NCI-H748 treated with DMSO at 0.1 percent for 48 hours (cell line): ENCODE data around the gene PNPLA5.

Experiments
- DNase-seq: peaks from one replicate; lab custom pipeline; 2025; lab: John Stamatoyannopoulos, UW

The PNPLA5 gene

DNA sequence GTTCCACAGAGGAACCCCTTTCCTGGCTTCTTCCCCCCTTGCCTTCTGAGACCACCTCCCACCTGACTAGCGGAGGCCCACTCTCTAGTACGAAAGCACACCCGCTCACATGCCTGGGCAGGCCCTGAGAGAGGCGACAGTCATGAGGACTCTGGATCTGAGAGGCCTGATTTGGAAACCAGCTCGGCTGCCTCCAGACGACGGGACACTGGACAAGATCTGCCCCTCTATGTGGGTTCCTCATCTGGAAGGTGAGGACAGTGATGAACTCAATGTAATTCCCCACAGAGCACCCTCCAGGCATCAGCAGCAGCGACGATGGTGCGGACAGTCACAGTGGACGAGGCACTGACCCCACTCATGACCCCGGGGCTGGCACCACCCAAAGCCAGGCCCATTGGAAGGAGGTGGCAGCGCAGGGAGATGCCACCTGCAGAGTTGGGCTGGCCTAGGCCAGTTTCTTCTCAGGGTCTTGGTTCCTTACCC lies 37.0 kb downstream of the PNPLA5 start:
- DNase-seq: no peak

GRCh38 chr22:43854121-43854785 lies 37.6 kb downstream of the PNPLA5 start:
- no peak for DNase-seq

- DNase-seq: no peak
Measured at GRCh38 chr22:43853328-43853931, 38.4 kb downstream of the PNPLA5 start.

- DNase-seq: no peak
Measured at GRCh38 chr22:43852573-43853327, 39.1 kb downstream of the PNPLA5 start.

DNA sequence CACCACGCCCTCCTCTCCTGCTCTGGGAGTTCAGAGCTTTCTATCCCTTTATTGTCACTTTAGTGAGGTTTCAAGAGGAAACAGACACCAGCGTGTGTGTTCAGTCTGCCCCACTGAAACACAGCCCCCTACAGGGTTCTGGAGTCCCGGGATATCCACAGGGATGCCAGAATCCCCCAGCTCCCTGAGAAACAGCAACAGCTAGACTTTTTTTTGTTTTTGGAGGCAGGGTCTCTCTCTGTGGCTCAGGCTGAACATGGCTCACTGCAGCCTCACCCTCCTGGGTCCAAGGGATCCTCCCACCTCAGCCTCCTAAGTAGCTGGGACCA lies 39.9 kb downstream of the PNPLA5 start:
- DNase-seq: no peak

DNA sequence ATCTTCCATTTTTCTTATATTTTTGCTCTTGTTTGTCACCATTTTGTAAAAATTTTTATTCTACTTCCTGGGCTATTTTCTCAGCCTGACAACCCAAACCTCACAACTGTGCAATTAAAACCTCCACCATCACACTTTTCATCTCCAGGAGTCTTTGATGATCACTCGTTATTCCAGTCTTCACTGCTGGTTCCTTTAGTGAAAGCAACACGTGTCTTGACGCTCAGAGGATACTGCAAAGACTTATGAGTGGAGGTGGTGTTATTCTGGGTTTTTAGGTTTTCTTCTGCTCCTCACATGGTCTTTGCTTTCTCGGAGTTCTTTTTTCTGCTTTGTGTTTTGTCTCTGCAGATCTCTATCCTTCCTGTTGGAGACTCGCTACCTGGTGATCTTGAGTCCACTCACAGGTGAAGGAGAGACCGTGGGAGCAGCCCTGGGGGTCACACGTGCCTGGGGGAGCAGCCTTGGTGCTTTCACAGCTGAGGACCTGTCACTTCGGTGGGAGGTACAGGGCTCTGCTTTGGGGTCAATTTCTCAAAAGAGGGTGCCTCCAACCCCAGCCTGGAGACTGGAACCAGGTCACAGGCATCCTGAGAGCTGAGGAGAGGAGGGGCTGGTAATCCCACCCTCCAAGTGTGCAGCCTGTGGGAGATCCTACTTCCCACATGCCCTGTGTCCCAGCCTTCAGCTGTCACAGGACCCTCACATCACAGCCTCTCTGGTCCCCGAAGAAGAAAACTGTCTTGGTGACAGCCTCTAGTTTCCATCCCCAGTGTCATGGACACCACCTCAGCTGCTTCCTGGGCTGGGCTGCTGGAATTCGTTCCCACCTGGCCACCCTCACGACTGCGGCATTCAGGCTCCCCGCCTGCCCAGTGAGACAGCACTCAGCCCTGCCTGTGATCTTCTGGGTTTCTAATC lies 40.5 kb downstream of the PNPLA5 start:
- DNase-seq: no peak

DNA sequence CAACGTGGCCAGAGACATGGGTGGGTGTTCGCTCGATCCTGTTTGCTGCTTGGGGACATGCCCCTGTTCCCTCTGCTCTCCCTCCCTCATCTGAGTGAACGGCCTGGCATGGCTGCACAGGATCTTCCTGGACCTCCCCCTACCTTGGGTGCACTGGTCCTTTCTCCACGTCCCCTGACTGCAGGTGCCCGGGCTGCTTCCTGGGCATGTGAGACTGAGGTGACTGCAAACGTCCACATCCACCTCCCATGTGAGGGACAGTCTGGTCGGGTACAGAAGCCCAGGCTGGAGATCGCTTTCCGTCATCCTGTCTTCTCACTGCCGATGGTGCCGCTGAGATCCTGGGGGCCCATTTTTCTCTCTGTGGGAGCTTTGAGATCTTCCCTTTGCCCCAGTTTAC lies 41.3 kb downstream of the PNPLA5 start:
- no peak for DNase-seq

GRCh38 chr22:43849731-43850130 lies 42.1 kb downstream of the PNPLA5 start:
- DNase-seq: no peak

GRCh38 chr22:43848366-43849171 lies 43.2 kb downstream of the PNPLA5 start:
- no peak for DNase-seq

DNA sequence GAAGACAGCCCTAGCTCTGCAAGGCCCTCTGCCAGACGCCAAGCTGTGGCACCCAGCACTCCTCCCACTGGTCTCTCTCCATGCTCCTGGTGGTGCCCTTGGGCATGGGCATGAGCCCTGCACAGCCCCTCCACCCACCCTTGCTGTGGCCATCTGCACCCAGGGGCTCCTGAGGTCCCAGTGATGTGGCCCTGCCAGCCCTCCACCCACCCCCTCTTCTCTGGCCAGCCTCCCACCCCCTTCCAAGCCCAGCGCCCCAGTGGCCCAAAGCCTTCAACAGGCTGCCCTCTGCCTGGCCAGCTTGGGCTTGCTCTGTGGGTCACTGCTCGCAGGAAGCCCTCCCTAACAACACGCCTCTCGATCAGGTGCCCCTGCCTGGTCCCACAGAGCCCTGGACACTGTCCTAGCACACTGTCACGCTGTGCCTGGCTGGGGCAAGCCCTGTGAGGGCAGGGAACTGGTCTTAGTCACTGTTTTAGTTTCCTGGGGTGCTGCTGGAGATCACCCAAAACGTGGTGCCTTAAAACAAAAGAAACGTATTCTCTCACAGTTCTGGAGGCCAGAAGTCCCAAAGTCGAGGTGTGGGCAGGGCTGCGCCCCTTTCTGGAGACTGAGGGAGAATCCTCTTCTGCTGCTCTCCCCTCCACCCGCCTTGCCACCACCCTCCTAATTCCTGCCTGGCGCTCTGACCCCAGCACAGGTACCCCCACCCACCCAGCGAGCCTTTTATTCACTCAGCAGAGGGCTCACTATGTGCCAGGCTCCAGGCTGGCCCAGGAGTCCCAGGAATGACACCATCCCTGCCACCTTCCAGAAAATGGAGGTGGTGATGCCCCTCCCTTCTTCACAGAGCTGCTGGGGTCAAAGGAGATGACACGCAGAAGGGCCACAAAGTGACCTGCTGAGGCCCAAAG lies 44.2 kb downstream of the PNPLA5 start:
- DNase-seq: no peak

- DNase-seq: no peak
Measured at GRCh38 chr22:43846966-43847365, 44.8 kb downstream of the PNPLA5 start.

DNA sequence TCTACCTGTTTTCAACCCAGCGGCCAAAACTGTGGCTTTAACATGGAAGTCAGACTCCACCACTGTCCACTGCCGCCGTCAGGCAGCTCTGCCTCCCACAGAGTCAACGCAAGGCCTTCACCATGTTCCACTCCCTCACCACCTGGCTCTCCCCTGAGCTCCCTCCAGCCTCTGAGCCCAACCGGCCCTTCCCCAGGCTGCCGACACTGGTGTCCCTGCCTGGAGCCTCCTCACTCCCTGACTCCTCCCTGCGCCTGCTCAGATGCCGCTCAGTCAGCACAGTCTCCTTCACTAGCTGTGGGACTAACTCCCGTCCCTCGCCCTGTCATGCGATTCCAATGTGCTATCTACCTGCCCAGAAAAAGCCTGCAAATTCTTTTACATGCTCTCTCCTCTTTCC lies 45.8 kb downstream of the PNPLA5 start:
- no peak for DNase-seq

DNA sequence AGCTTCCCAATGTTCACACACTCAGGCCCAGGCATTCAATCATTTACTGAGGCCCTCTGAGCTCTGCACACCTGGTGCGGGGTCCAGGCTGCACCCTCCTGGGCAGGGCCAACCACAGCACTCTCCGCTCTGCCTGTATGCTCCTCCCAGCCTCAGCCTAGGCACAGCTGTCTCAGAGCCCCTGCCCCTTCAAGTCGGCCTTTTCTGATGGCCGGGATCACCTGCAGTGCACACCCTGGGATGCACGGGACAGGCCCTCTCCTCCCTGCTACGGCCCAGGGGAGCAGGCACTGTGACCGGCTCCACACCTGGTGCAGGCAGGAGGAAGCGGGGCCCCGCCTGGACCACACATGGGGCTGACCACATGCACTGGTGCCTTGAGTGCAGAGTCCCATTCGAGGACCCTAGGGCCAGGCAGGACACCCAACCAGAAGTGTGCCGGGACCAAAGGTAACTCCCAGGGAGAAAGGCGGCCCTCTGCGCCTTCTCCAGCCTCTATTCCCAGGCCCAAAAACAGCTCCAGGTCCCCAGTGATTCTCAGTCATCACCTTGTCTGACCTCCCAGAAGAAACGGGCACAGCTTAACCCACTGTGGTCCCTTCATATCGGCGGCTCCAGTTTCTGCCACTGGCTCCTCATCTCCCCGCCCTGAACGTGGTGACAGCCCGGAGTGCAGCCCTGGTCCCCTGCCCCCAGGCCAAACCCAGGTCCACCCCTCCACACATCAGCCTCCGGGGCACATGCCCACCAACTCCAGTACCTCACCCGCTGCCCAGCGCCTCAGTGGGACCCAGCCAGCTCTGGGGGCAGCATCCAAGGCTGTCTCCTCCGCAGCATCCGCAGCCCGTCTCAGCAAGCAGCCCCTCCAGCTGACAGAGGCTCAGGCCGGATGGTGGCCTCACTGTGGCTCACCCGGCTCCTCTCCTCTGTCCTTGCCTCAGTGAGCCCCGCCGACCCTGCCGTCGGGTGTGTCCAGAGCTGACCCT lies 47.0 kb downstream of the PNPLA5 start:
- no peak for DNase-seq

DNA sequence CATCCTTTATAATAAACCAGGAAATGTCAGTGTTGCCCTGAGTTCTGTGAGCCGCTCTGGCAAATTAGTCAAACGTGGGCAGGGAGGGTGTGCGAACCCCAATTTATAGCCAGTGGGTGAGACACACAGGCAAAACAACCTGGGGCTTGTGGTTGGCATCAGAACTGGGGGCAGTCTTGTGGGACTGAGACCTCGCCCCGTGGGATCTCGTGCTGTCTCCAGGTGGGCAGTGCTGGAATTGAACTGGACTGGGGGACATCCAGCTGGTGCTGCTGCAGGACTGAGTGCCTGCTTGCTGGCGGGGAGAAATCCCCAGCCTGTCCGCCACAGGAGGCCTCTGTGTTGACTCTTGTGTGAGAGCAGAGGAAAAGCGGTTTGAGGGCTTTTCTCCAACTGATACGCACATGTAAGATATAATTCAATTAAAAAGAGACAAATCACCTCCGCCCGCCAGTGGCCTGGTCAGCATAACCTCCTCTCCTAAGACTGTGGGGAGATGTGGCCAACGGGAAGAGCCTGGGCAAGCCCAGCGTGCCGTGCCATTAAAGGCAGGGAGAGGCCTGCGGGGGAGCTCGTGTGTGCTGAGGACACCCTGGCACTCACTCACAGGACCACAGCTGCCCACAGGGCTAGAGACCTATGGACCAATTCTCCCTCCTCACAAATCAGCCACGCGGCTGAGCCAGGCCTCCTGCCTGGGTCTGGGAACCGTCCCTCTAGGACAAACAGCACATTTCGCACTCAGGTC lies 47.9 kb downstream of the PNPLA5 start:
- no peak for DNase-seq

DNA sequence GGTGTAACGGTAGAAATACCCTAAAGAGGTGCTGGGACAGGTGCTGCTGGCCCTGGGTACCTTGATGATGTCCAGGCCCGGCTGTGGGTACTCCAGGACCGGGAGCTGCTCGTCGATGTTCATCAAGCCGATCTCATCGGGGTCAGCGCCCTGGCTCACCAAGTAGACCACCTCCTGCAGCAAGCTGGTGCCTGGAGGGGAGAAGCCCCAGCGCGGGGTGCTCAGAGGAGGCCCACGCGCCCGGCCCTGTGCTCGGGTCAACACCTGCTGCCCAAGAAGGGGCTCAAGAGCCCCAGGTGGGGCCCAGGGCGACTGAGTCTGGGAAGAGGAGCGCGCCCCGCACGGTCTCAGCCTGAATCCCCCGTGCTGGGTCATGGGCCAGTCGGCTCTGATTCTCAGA lies 50.1 kb downstream of the PNPLA5 start:
- no peak for DNase-seq

DNA sequence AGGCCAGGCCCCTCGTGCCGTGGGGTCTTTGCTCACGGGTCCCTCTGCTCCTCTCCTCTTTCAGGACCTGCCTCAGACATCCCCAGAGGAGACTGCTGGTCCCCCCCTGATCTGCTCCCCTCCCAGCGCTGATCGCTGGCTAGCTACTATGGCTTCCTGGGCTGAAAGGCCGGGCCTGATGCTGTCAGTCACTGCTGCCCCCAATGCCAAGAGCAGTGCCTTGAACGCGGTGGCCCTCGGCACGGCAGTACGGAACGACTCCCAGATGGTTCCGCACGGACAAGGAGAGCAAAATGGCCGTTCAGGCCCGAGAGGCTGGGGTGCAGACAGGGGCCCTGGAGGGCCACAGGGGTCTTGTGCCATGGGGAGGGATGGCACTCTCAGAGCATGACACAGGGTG lies 51.0 kb downstream of the PNPLA5 start:
- no peak for DNase-seq

DNA sequence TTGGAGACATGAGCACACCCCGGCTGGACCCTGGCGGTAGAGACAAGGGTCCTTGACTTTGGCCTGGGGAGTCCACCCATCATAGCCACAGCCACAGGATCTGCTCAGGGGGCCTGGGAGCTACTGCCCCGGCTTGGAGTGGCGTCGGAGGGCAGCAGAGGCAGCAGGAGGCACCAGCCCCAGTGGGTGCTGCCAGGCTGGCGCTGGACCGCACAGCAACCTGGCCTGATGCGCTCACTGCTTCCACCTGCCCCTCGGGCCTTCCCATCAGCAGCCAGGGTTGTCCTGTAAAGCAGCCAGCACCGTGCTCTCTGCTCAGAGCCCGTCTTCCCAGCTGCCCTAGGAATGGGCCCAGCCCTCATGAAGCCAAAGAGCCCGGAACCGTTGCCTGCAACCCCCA lies 51.4 kb downstream of the PNPLA5 start:
- no peak for DNase-seq

DNA sequence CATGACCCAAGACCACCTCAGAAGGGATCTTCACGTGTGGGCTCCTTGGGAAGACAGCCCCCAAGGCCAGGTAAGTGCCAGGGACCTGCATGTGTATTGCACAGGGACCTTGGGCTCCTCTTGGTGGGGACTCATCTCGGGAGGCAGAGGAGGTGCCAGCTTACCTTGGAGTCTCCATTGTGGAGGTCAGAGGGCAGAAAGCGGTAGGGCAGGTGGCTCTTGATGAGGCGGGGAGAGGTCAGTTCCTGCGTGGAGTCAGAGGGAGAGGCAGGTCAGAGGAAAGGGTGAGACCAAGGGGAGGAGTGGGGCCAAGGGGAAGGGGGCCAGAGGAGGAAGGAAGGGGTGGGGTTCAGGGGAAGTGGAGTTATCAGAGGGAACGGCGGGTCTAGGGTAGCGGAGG lies 52.0 kb downstream of the PNPLA5 start:
- no peak for DNase-seq
